ENCODE measurements around the gene SLC25A22. TPM values are rescaled to one million over a fixed set of nuclear protein-coding genes. Genes with fewer than 3 reads are reported as not detected.

Gene SLC25A22
- total RNA-seq, 3 donors from 2014 or later, result 2.7 to 11.5 (median 4.7) TPM

- intact Hi-C loops (cut with DNase I; ENCODE audit: low total_unique reads), result loop anchor here (5.0 kb wide), 1 partner anchor 67 kb away; the partner anchor contains the start of gene CHID1
These were observed 46.9 kb upstream of the SLC25A22 start for GRCh38 chr11:844693-845644.

GRCh38 chr11:843818-844692 lies 46.0 kb upstream of the SLC25A22 start:
- peak overlapping the region; percentile 83 to 100 (median 91) for H3K4me3 ChIP-seq
- H3K4me1 ChIP-seq, result peaks cover 21 to 35% of the 10 kb centered on the region in 2 donors
- peak; percentile 84 for DNase-seq (ENCODE audit: low spot score in 2 of 2)
- no peak for TF ChIP-seq POLR2A (IDR thresholded peaks at IDR 0.05)
- no peak for TF ChIP-seq CTCF (IDR thresholded peaks at IDR 0.05)
- peak; percentile 79 to 96 (median 95) for TF ChIP-seq POLR2AphosphoS5 (IDR thresholded peaks at IDR 0.05)
- H3K27me3 ChIP-seq, result no peaks in the 10 kb centered on the region
- no peaks in the 10 kb centered on the region for H3K9me3 ChIP-seq
- peak overlapping the region; percentile 94 to 98 for H3K27ac ChIP-seq
- no peaks in the 10 kb centered on the region for H3K36me3 ChIP-seq
- intact Hi-C loops (cut with DNase I; ENCODE audit: low total_unique reads), result no loop called here

More at GRCh38 chr11:844693-845644, 46.9 kb upstream of the SLC25A22 start:
- TF ChIP-seq POLR2A (IDR thresholded peaks at IDR 0.05), result no peak
- peak; percentile 55 to 80 (median 62) for TF ChIP-seq POLR2AphosphoS5 (IDR thresholded peaks at IDR 0.05)
- H3K36me3 ChIP-seq, result no peaks in the 10 kb centered on the region
- H3K4me3 ChIP-seq, result peak overlapping the region; percentile 83 to 100 (median 91)
- peak overlapping the region; percentile 94 to 98 for H3K27ac ChIP-seq
- no peaks in the 10 kb centered on the region for H3K9me3 ChIP-seq
- no peaks in the 10 kb centered on the region for H3K27me3 ChIP-seq
- peaks cover 25 to 37% of the 10 kb centered on the region in 2 donors for H3K4me1 ChIP-seq
- peak; percentile 88 to 89 for DNase-seq (ENCODE audit: low spot score in 2 of 2)

GRCh38 chr11:843086-843734 lies 45.1 kb upstream of the SLC25A22 start:
- Histone ChIP-seq H3K4me3 (peak overlapping the region; percentile 83 to 100 (median 91)), H3K27me3 (no peaks in the 10 kb centered on the region), H3K4me1 (peaks cover 15 to 27% of the 10 kb centered on the region in 2 donors), H3K36me3 (no peaks in the 10 kb centered on the region), H3K27ac (peak overlapping the region; percentile 94 to 98), H3K9me3 (no peaks in the 10 kb centered on the region)
- DNase-seq (ENCODE audit: low spot score in 2 of 2), result no peak
- intact Hi-C loops (cut with DNase I; ENCODE audit: low total_unique reads), result no loop called here
- TF ChIP-seq CTCF (IDR thresholded peaks at IDR 0.05) (no peak), POLR2A (IDR thresholded peaks at IDR 0.05) (no peak)

GRCh38 chr11:842370-843002 lies 44.4 kb upstream of the SLC25A22 start, which contains the start of the genes POLR2L and TSPAN4:
TSS of gene POLR2L (minus strand) at chr11:842529. CDS start at chr11:842508, 21 bp downstream.
TSS of gene TSPAN4 (plus strand) at chr11:842852. CDS start at chr11:850305, 7,453 bp downstream.
- Histone ChIP-seq H3K4me3 (peak within 1 kb of the TSS; percentile 83 to 100 (median 91)), H3K4me1 (peaks cover 15 to 24% of the 10 kb centered on the region in 2 donors), H3K36me3 (no peaks in the 10 kb centered on the region), H3K27ac (peak within 1 kb of the TSS; percentile 94 to 98), H3K27me3 (no peaks in the 10 kb centered on the region), H3K9me3 (no peaks in the 10 kb centered on the region)
- TF ChIP-seq POLR2AphosphoS5 (IDR thresholded peaks at IDR 0.05) (peak; percentile 81 to 91 (median 89)), POLR2A (IDR thresholded peaks at IDR 0.05) (peak; percentile 48), CTCF (IDR thresholded peaks at IDR 0.05) (peak in 1 of 3 donors; percentile 34)
- peak; percentile 79 to 92 for DNase-seq (ENCODE audit: low spot score in 2 of 2)
- intact Hi-C loops (cut with DNase I; ENCODE audit: low total_unique reads), result no loop called here

Data from breast epithelium (tissue), 4 donors.